K562 (cell line): ENCODE data around the gene ZFP37.
"Not testable (repeated sequence)": the region's sequence is repeated elsewhere in the genome, so short reads cannot be mapped to it uniquely, and the experiment has no call there.

ENCODE experiments used
- EZH2 ChIP-seq: IDR thresholded peaks from 2 replicates; pipeline ENCODE4 v1.6.1; 2012; ENCODE audit warnings: low read depth, mild to moderate bottlenecking, inconsistent platforms, low read length, borderline replicate concordance
- POLR3A ChIP-seq: IDR thresholded peaks from 2 replicates; pipeline ENCODE4 v1.6.1; 2011; ENCODE audit warnings: borderline replicate concordance, mild to moderate bottlenecking, moderate library complexity; ENCODE audit not compliant: insufficient read length, insufficient read depth; ENCODE audit errors: extremely low read depth
- TF ChIP-seq, protein P1 (sequence below): sonication (generic); formaldehyde crosslinking; IDR thresholded peaks from 2 replicates; pipeline ENCODE4 v1.8.1; 2023; ENCODE audit warnings: mild to moderate bottlenecking, missing genetic modification reagents

DNA sequence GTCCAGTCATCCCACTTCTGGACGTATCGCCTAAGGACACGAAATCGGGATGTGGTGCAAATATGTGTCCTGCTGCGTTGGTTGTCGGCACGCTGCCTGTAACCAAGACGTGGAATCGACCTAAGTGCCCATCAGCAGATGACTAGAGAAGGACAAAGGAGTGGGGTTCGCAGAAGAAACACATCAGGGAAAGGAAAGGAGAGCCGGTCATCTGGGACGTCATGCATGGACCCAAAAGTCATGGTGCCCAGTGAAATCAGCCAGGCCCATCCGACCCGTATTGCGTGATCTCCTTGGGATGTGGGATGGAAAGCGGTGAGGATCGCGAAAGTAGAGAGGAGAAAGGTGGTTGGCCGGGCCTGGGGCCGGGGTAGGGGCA lies 6.4 kb upstream of the ZFP37 start:
- not testable (repeated sequence) for TF ChIP-seq EZH2, POLR3A
- TF ChIP-seq, protein P1, sequence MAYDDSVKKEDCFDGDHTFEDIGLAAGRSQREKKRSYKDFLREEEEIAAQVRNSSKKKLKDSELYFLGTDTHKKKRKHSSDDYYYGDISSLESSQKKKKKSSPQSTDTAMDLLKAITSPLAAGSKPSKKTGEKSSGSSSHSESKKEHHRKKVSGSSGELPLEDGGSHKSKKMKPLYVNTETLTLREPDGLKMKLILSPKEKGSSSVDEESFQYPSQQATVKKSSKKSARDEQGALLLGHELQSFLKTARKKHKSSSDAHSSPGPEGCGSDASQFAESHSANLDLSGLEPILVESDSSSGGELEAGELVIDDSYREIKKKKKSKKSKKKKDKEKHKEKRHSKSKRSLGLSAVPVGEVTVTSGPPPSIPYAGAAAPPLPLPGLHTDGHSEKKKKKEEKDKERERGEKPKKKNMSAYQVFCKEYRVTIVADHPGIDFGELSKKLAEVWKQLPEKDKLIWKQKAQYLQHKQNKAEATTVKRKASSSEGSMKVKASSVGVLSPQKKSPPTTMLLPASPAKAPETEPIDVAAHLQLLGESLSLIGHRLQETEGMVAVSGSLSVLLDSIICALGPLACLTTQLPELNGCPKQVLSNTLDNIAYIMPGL (CRISPR knock-in tag): not testable (repeated sequence)
